Stimulated activated CD8-positive, alpha-beta memory T cell treated with anti-CD3 and anti-CD28 coated beads, Interleukin-12 subunit alpha, Interleukin-12 subunit beta, amount 100 ng/mL, for 1 hour (primary cell): ENCODE results near the gene PROSER2.
"Not testable (repeated sequence)": the region's sequence is repeated elsewhere in the genome, so short reads cannot be mapped to it uniquely, and the experiment has no call there.

Experiments used
- DNase-seq: peaks from one replicate; pipeline ENCODE4 v3.0.0-alpha.2; 2020; ENCODE audit warnings: low read depth

Gene PROSER2

GRCh38 chr10:11835704-11836103, 12.5 kb downstream of the PROSER2 start:
- DNase-seq: no peak

- no peak for DNase-seq
Measured at GRCh38 chr10:11837372-11838161, 14.4 kb downstream of the PROSER2 start.

GRCh38 chr10:11838298-11838852, 15.2 kb downstream of the PROSER2 start:
- no peak for DNase-seq

DNA sequence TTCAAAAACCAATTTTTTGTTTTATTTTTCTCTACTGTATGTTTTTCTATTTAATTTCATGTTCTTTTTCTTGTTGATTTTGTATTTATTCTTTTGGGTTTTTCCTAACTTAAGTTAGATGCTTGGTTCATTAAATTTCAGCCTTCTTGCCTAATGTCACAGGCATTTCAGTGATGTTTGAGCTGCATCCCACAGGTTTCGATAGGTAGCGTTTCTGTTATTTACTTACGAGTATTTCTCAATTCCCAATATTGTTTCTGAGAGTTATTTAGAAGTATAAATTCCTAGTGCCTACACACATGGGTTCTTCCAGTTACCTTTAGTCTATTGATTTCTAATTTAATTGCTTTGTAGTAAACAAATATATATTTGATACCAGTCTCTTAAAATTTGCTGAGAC, 18.2 kb downstream of the PROSER2 start:
- DNase-seq: no peak

GRCh38 chr10:11842411-11842810, 19.3 kb downstream of the PROSER2 start:
- no peak for DNase-seq

GRCh38 chr10:11845113-11845512, 22.0 kb downstream of the PROSER2 start:
- DNase-seq: no peak

DNA sequence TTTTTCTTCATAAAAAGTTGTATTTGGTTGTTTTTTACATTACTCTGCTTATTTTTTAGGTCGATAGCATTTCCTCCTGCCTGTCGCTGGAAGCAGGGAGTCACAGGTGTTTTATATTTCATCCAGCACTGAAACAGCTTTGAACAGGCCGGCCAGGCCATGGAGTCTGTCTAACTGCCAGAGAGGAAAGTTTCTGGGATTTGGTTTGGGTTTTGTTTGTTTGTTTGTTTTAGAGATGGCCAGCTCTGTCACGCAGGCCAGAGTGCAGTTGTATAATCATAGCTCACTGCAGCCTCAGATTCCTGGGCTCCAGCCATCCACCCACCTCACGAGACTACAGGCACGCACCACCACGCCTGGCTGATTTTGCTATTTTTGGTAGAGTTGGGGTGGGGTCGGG, 23.4 kb downstream of the PROSER2 start:
- DNase-seq: no peak

DNA sequence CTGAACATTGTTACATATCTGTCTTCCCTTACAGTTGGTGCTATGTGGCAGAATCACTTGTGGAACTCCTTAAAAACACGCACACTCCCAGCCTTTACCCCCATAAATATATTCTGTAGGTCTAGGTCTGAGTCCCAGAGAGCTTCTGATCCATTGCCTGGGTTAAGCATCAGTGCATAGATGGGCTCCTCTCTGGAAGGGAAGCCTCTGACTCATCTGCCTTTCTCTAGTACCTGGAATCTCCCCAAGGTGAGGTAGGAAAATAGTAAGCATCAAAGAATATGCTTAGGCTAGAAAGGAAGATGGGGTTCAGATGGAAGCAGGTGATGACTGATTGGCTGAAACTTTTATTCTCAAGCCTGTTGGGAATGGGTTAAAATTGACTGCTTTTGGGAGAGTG, 26.1 kb downstream of the PROSER2 start:
- no peak for DNase-seq

DNA sequence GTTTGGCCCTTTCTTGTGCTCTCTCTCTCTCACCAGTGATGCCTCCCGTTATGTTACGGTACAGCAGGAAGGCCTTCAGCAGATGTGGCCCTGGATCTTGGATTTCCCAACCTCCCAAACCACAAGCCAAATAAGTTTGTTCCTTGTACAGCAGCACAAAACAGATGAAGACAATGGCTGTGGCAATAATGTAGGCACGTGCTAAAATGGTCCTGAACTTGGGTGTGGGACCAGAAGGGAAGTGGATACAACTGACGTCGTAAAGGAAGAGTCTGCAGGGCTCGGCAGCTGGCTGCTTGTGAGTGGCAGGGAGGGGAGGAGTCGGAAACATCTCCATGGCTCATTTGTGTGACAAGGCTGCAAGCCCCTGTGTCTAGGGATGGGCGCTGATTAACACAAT, 26.8 kb downstream of the PROSER2 start:
- no peak for DNase-seq

- DNase-seq: no peak
Measured at GRCh38 chr10:11851910-11852309, 28.8 kb downstream of the PROSER2 start.

- DNase-seq: not testable (repeated sequence)
Measured at GRCh38 chr10:11852637-11853036, 29.5 kb downstream of the PROSER2 start.

GRCh38 chr10:11853468-11853867, 30.3 kb downstream of the PROSER2 start:
- DNase-seq: no peak

DNA sequence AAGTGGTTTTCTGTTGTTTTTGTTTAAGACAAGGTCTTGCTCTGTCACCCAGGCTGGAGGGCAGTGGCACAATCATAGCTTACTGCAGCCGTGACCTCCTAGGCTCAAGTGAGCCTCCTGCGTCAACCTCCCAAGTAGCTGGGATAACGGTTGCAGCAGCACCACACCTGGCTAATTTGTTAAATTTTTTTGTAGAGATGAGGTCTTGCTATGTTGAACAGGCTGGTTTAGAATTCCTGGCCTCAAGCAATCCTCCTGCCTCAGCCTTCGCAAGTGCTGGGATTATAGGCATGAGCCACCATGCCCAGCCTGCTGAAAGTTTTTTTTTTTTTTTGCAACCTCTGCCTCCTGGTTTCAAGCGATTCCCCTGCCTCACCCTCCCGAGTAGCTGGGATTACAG, 31.1 kb downstream of the PROSER2 start:
- no peak for DNase-seq

GRCh38 chr10:11856089-11856488, 32.9 kb downstream of the PROSER2 start:
- no peak for DNase-seq

DNA sequence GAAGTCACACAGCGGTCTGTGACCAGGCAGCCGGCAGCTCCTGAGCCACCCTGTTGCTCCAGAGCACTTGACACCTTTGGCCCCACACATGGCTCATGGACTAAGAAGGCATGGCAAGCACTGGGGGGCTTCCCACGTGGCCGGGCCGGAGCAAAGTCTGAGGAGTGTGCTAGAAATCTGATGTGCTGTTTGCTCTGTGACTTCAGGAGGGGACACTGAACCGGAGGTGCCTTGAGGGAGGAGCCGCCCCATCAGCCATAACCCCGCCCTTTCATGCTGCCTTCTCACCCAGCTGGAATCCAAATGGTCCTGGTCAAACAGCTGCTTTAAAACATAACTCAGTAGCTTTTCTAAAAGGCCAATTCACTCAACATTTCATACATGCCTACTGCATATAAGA, 33.5 kb downstream of the PROSER2 start:
- DNase-seq: no peak

- no peak for DNase-seq
Measured at GRCh38 chr10:11858093-11858492, 34.9 kb downstream of the PROSER2 start.

DNA sequence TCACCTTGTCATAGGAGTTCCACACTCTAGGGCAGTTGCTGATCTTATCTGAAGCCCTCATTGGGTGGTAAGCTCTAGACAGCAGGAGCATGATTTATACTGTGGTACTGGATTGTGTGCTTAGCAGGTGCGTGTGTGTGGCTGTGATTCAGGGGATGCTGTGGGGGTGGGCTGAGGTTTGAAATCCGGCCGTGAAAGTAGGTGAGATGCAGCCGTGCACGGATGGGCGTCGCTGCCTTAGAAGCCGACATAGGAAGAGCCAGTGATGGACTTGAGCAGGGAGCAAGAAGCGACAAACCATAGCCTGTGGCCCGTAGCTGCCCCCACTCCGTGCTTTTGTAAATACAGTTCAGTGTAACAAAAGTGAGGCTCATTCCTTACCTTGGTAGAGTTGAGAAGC, 38.2 kb downstream of the PROSER2 start:
- no peak for DNase-seq

DNA sequence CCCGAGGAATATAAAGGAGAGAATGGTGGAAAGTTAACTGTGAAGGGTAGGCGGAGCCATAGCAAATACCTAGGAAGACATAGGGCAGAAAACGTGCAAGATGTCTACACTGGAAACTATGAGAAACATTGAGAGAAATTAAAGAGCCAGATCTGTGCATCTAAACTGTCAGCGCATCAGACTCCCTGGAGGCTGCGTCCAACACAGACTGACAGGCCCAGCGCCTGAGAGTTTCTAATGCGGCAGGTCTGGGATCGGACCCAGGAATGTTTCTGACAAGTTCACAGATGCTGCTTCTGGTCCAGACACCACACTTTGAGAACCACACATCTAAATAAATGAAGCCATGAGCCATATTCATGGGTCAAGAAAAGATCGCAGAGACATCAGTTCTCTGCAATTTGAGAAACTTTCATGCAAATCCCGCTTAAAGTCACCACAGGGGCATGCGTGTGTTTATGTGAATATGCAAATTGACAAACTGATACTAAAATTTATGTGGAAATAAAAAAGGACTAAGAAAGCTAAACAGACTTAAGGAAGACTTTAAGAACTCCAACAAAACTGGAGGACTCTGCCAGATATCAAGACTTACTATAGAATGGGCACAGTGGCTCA, 38.8 kb downstream of the PROSER2 start:
- no peak for DNase-seq

DNA sequence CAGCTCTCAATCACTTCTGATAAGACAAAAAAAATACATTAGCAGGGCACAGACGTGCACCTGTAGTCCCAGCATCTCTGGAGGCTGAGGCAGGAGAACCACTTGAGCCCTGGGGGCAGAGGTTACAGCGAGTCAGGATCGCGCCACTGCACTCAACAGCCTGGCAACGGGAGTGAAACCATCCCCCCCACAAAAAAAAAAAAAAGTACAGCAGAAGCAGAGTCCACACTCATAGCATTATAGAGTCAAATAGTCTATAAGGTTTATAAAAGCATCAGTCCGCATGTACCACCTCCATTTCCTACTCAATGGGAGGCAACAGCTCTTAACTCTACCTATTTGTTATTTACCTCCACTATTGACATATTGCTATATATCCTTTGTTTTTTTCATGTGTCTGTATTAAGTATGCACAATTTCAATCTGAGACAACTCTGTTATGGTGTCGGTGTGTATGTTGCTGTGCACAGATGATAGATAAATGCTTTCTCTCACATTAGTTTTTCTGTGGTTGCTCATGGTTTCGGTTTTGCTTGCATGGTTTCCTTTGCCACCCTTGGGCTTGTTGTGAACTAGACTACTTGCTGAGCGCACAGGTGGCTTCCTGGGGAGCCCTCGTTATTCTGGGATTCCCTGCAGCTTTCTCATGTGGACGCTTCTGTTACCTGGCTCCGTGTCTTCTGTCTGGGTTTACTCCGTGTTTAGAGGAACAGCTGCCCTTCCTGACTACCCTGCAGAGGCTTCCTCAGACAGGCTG, 40.4 kb downstream of the PROSER2 start:
- DNase-seq: peak; percentile 23

- DNase-seq: no peak
Measured at GRCh38 chr10:11864727-11865126, 41.6 kb downstream of the PROSER2 start.

DNA sequence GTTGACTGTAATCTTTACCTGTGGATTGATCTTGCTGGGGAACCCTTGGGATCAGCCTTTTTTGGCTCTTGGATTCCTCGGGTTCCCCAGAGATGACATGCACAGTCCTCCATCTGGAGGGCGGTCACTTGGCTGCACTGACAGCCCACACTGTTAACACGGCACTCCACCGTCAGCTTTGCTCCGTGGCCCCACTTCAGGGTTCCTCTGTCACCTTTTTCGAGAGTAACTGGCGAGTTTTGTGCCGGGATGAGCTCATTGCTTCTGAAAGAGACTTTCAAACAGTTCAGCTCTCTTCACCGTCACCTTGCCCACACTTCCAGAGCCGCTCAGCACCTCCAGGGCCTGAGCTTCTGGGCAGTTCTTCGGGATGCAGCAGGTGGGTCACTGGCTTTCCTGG, 42.4 kb downstream of the PROSER2 start:
- no peak for DNase-seq

- DNase-seq: no peak
Measured at GRCh38 chr10:11866199-11866925, 43.2 kb downstream of the PROSER2 start.
